Ovary (tissue), 9 donors: ENCODE measurements around the gene FSD1L. TPM values are rescaled to one million over a fixed set of nuclear protein-coding genes. Genes with fewer than 3 reads are reported as not detected.

Source experiments
- DNase-seq, 5 donors: peaks; one replicate each; pipeline ENCODE4 v3.0.0-alpha.2; 2019 to 2020
- H3K27ac ChIP-seq, 2 donors: fragments of 200-600 bp; one replicate each; pipeline versions ENCODE4 v1.5.1 to v1.8.0; 2019 to 2022
- H3K27me3 ChIP-seq: fragments of 200-600 bp; one replicate; pipeline ENCODE4 v1.8.0; 2022
- H3K36me3 ChIP-seq: fragments of 200-600 bp; sonication (generic); one replicate; pipeline ENCODE4 v1.5.1; 2019
- H3K4me1 ChIP-seq: one replicate; pipeline ENCODE4 v1.8.1; 2013; ENCODE audit warnings: mild to moderate bottlenecking, moderate library complexity; ENCODE audit not compliant: insufficient read depth
- H3K4me3 ChIP-seq: fragments of 200-600 bp; sonication (generic); one replicate; pipeline ENCODE4 v1.5.1; 2017
- H3K9me3 ChIP-seq, 2 donors: fragments of 200-600 bp in 1 of 2; sonication (generic) in 1 of 2; one replicate each; pipeline versions ENCODE4 v1.5.1 to v1.8.1; 2013 to 2019; ENCODE audit warnings: mild to moderate bottlenecking in 1 of 2, moderate library complexity in 1 of 2
- CTCF ChIP-seq, 3 donors: fragments of 450-650 bp in 2 of 3; fragments of 200-600 bp in 1 of 3; IDR thresholded peaks; one replicate each; pipeline versions ENCODE4 v1.5.1 to v1.8.0; 2016 to 2022; ENCODE audit warnings: antibody characterized with exemption in 3 of 3, mild to moderate bottlenecking in 1 of 3
- EP300 ChIP-seq: sonication (generic); formaldehyde crosslinking; IDR thresholded peaks from one replicate; pipeline ENCODE4 v1.6.1; 2017; ENCODE audit warnings: antibody characterized with exemption
- POLR2A ChIP-seq: fragments of 450-650 bp; IDR thresholded peaks from one replicate; pipeline ENCODE4 v1.6.1; 2017; ENCODE audit warnings: antibody characterized with exemption, mild to moderate bottlenecking, moderate library complexity
- WGBS, 3 donors: extraction: QIAGEN DNeasy Blood & Tissue Kit in 1 of 3; methylation state at CpG; one replicate each; pipeline versions ENCODE4 v1.1.5 to v1.1.7; 2013 to 2017; 5-methylcytosine and 5-hydroxymethylcytosine counted together
- intact Hi-C, 4 donors: fragments of 100-400 bp; cut with DNase I; formaldehyde crosslinking; loops; one replicate each; pipeline versions ENCODE4 v1.11.0 to v1.15.1; 2022 to 2023
- polyA plus RNA-seq, 2 donors: library from polyadenylated mRNA; stranded (reverse); fragments of 200-250 nt in 1 of 2; fragments of 350-450 nt in 1 of 2; fragmentation: Illumina TruSeq in 1 of 2; extraction: RNeasy Lipid Tissue Mini Kit (QIAGEN cat#74804) in 1 of 2; gene quantifications; one replicate each; pipeline ENCODE4 v1.2.3, GENCODE V29; 2013 to 2014
- total RNA-seq, 7 donors: library from RNA; depleted of rRNA in 2 of 7; stranded (reverse); fragments of >200 nt in 2 of 7; fragmentation: NEBNext Ultra II Directional in 3 of 7; extraction: Animal tissue kit (Norgen Biotek cat#: 25700) in 3 of 7; gene quantifications; one replicate each; pipeline versions ENCODE4 v1.1.0 to v1.2.4, GENCODE V29; 2016 to 2023
- donor health status: DM: no; HTN: no; CAD: no; lungs with moderate emphysema.
- donor health status: DM: no; HTN: no; CAD: no.
- donor health status: Bipolar disorder and iron deficiency.
- donor health status: DM: yes; HTN: yes; CAD: no.
- donor health status: DM: no; HTN: no; CAD: no.
- donor health status: DM: yes; HTN: yes; CAD: no.

FSD1L gene
- total and polyA plus RNA-seq, 9 donors, result 1.4 to 7.6 (median 4.0) TPM

GRCh38 chr9:105502276-105502675 lies 54.4 kb downstream of the FSD1L start:
- Histone ChIP-seq H3K4me3 (no peak overlapping the region), H3K9me3 (no peaks in the 10 kb centered on the region), H3K27me3 (no peaks in the 10 kb centered on the region), H3K27ac (no peak overlapping the region), H3K4me1 (no peaks in the 10 kb centered on the region), H3K36me3 (no peaks in the 10 kb centered on the region)
- TF ChIP-seq POLR2A (no peak), EP300 (no peak), CTCF (IDR thresholded peaks at IDR 0.05) (no peak)
- no peak for DNase-seq
- 64 to 85% (median 84%) methylated on average over 2 of the region's 2 CpGs for WGBS, 3 donors
- intact Hi-C loops, result no loop called here

GRCh38 chr9:105503881-105504280 lies 56.0 kb downstream of the FSD1L start:
- Histone ChIP-seq H3K4me1 (no peaks in the 10 kb centered on the region), H3K27me3 (no peaks in the 10 kb centered on the region)

GRCh38 chr9:105507096-105507790 lies 59.4 kb downstream of the FSD1L start:
- no peaks in the 10 kb centered on the region for H3K9me3 ChIP-seq
- no peak overlapping the region for H3K4me3 ChIP-seq
- intact Hi-C loops, result no loop called here
- no peaks in the 10 kb centered on the region for H3K4me1 ChIP-seq
- H3K27me3 ChIP-seq, result no peaks in the 10 kb centered on the region
- TF ChIP-seq POLR2A (no peak), EP300 (no peak), CTCF (IDR thresholded peaks at IDR 0.05) (no peak)
- no peak for DNase-seq
- H3K36me3 ChIP-seq, result no peaks in the 10 kb centered on the region
- H3K27ac ChIP-seq, result no peak overlapping the region
- WGBS, 3 donors, result 90 to 94% (median 93%) methylated on average over 4 of the region's 4 CpGs

More at GRCh38 chr9:105503881-105504280, 56.0 kb downstream of the FSD1L start:
- TF ChIP-seq CTCF (IDR thresholded peaks at IDR 0.05) (no peak), POLR2A (no peak), EP300 (no peak)
- H3K9me3 ChIP-seq, result no peaks in the 10 kb centered on the region
- H3K4me3 ChIP-seq, result no peak overlapping the region
- no peaks in the 10 kb centered on the region for H3K36me3 ChIP-seq
- DNase-seq, result no peak
- intact Hi-C loops, result no loop called here
- H3K27ac ChIP-seq, result no peak overlapping the region

GRCh38 chr9:105508530-105508929 lies 60.7 kb downstream of the FSD1L start:
- H3K4me3 ChIP-seq, result no peak overlapping the region
- DNase-seq, result no peak
- no peaks in the 10 kb centered on the region for H3K4me1 ChIP-seq
- H3K36me3 ChIP-seq, result no peaks in the 10 kb centered on the region
- intact Hi-C loops, result no loop called here
- H3K27me3 ChIP-seq, result no peaks in the 10 kb centered on the region
- 93 to 100% (median 98%) methylated on average over 2 of the region's 2 CpGs for WGBS, 3 donors
- no peak overlapping the region for H3K27ac ChIP-seq
- no peaks in the 10 kb centered on the region for H3K9me3 ChIP-seq
- TF ChIP-seq POLR2A (no peak), EP300 (no peak), CTCF (IDR thresholded peaks at IDR 0.05) (no peak)
